Ureter (tissue), 1 donor: Measurements from ENCODE around the gene SNORC. TPM values are rescaled to one million over a fixed set of nuclear protein-coding genes. Genes with fewer than 3 reads are reported as not detected.

Experiments
- DNase-seq: peaks from one replicate; pipeline ENCODE4 v3.0.0-alpha.2; 2020; ENCODE audit warnings: low spot score
- total RNA-seq: library from RNA; stranded (reverse); gene quantifications from one replicate; pipeline ENCODE4 v1.2.4, GENCODE V29; 2023
- donor health status: DM: yes; HTN: yes; CAD: no.

SNORC gene
- total RNA-seq, 1 donor from 2014 or later: 7.3 TPM

- DNase-seq: no peak
Measured at GRCh38 chr2:232869138-232870017, 686 bp upstream of the SNORC start.

- no peak for DNase-seq
Measured at GRCh38 chr2:232870766-232871371, 805 bp downstream of the SNORC start.

- no peak for DNase-seq
Measured at GRCh38 chr2:232871418-232871834, 1.4 kb downstream of the SNORC start.

- DNase-seq: peak; percentile 30
Measured at GRCh38 chr2:232871835-232872736, 2.0 kb downstream of the SNORC start.

GRCh38 chr2:232872826-232873225 lies 2.8 kb downstream of the SNORC start:
- DNase-seq: no peak

GRCh38 chr2:232873292-232873908 lies 3.3 kb downstream of the SNORC start:
- no peak for DNase-seq

GRCh38 chr2:232873909-232874641 lies 4.0 kb downstream of the SNORC start:
- DNase-seq: no peak

- DNase-seq: no peak
Measured at GRCh38 chr2:232874677-232875223, 4.7 kb downstream of the SNORC start.

GRCh38 chr2:232875256-232876121 lies 5.4 kb downstream of the SNORC start:
- no peak for DNase-seq

GRCh38 chr2:232876161-232876977 lies 6.3 kb downstream of the SNORC start:
- no peak for DNase-seq

GRCh38 chr2:232876978-232877441 lies 6.9 kb downstream of the SNORC start:
- no peak for DNase-seq

- no peak for DNase-seq
Measured at GRCh38 chr2:232877940-232878511, 8.0 kb downstream of the SNORC start.

GRCh38 chr2:232878855-232879617 lies 9.0 kb downstream of the SNORC start:
- DNase-seq: no peak

- no peak for DNase-seq
Measured at GRCh38 chr2:232879618-232880494, 9.8 kb downstream of the SNORC start.

GRCh38 chr2:232880764-232881351 lies 10.8 kb downstream of the SNORC start:
- DNase-seq: no peak

- no peak for DNase-seq
Measured at GRCh38 chr2:232882085-232882484, 12.0 kb downstream of the SNORC start.
